Putamen (tissue), 1 donor: Measurements from ENCODE around the gene PRRT1.
A peak's percentile ranks its signal among the peaks of the same experiment; 100 is the strongest.
"Not testable (repeated sequence)": the region's sequence is repeated elsewhere in the genome, so short reads cannot be mapped to it uniquely, and the experiment has no call there.

Experiments used
- DNase-seq: peaks from one replicate; pipeline ENCODE4 v3.0.0-alpha.2; 2016; ENCODE audit warnings: low spot score

The PRRT1 gene

GRCh38 chr6:32120573-32121059 is 31.1 kb downstream of the PRRT1 start:
- no peak for DNase-seq

GRCh38 chr6:32118782-32119628 is 32.7 kb downstream of the PRRT1 start:
- peak; percentile 82 for DNase-seq

- no peak for DNase-seq
Observed at GRCh38 chr6:32117461-32117860, 34.3 kb downstream of the PRRT1 start.

- no peak for DNase-seq
Observed at GRCh38 chr6:32116674-32117073, 35.1 kb downstream of the PRRT1 start.

GRCh38 chr6:32115623-32116022 is 36.1 kb downstream of the PRRT1 start:
- no peak for DNase-seq

- no peak for DNase-seq
Observed at GRCh38 chr6:32114796-32115195, 36.9 kb downstream of the PRRT1 start.

GRCh38 chr6:32113386-32114352 is 38.1 kb downstream of the PRRT1 start:
- peak; percentile 56 for DNase-seq

- no peak for DNase-seq
Observed at GRCh38 chr6:32112431-32112980, 39.2 kb downstream of the PRRT1 start.

GRCh38 chr6:32111424-32112066 is 40.2 kb downstream of the PRRT1 start:
- DNase-seq = no peak

- DNase-seq = no peak
Observed at GRCh38 chr6:32110632-32111031, 41.1 kb downstream of the PRRT1 start.

- no peak for DNase-seq
Observed at GRCh38 chr6:32109765-32110160, 42.0 kb downstream of the PRRT1 start.

- no peak for DNase-seq
Observed at GRCh38 chr6:32109114-32109764, 42.5 kb downstream of the PRRT1 start, which contains the start of gene TNXB. TSS of gene TNXB (minus strand) at chr6:32109338. CDS start at chr6:32098198, 11,140 bp downstream.

GRCh38 chr6:32108727-32109113 is 43.0 kb downstream of the PRRT1 start:
- DNase-seq = no peak

- no peak for DNase-seq
Observed at GRCh38 chr6:32108094-32108627, 43.6 kb downstream of the PRRT1 start.

- no peak for DNase-seq
Observed at GRCh38 chr6:32107406-32107805, 44.3 kb downstream of the PRRT1 start.

GRCh38 chr6:32105433-32105832 is 46.3 kb downstream of the PRRT1 start:
- DNase-seq = no peak

GRCh38 chr6:32102255-32102654 is 49.5 kb downstream of the PRRT1 start:
- no peak for DNase-seq

- DNase-seq = not testable (repeated sequence)
Observed at GRCh38 chr6:32100251-32100650, 51.5 kb downstream of the PRRT1 start.
